ENCODE data around the gene C17orf50. TPM values are rescaled to one million over a fixed set of nuclear protein-coding genes. Genes with fewer than 3 reads are reported as not detected.

Gene C17orf50
- total RNA-seq, 1 experiment from 2014 or later = not detected

DNA sequence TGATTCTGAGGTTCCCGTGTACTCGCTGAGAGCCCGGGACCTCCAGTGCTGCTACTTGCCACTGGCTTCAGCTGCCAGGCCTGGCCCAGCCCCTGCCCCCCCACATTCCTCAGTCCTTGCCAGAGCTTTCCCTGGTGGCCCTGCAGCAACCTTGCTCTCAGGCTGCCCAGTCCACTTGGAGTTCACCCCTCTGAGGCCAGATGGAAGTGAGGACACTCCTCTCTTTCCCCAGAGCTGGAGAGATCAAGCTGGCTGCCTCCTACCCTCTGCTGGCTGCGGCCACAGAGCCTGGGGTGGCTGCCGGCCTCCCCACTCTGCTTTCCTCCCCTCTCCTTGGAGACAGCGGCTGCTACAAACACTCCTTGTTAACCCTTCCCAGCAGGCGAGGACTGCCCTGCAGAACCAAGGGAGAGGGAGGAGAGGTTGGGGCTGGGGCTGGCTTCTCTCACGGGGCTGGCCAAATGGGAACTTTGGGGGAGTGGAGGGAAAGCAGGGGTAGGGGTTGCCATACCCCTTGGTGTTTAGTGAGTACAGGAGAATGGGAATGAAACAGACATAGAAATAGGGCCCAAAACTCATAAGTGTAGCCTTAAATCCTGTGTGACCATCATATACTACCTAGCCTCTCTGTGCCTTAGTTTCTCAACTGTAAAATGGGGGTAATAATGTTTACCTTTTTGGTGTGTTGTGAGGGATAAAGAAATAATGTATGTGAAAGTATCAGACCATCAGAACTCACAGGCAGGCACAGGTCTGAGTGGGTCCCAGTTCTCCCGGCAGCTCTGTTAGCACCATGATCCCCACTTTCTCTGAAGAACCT, 7.5 kb upstream of the C17orf50 start, which contains the start of gene GAS2L2:
TSS of gene GAS2L2 (minus strand) at position 295 of the 820 bp plus-strand sequence. CDS start 389 bp downstream, outside the sequence.
- ChIA-PET RAD21 (ENCODE audit: low non-redundant PET in 1 of 2, low total read pairs in 2 of 2, uncharacterized antibody in 2 of 2, unreplicated experiment in 2 of 2) (no interaction called here), POLR2A (no interaction called here), CTCF (no interaction called here)
- intact Hi-C loops (cut with micrococcal nuclease) = no loop called here
- Histone ChIP-seq H2AFZ (ENCODE audit: low read depth, low read length, poor library complexity, severe bottlenecking) (no peak within 1 kb of the TSS), H3K27ac (ENCODE audit: low read depth, low read length) (no peak within 1 kb of the TSS), H3K9me3 (ENCODE audit: control insufficient read depth in 1 of 2, insufficient read depth in 1 of 2, low read depth in 1 of 2, low read length in 2 of 2) (no peaks in the 10 kb centered on the region), H3K27me3 (ENCODE audit: insufficient read depth, low read length) (peaks cover 4% of the 10 kb centered on the region; the same call in 1 of the 2 replicates), H3K4me2 (ENCODE audit: low read length) (no peak within 1 kb of the TSS), H3K9ac (ENCODE audit: low read length) (no peak within 1 kb of the TSS), H3K9me2 (ENCODE audit: insufficient read depth) (no peaks in the 10 kb centered on the region), H3K79me2 (ENCODE audit: insufficient read depth, low read length) (no peaks in the 10 kb centered on the region), H3K36me3 (ENCODE audit: control insufficient read depth in 1 of 2, insufficient read depth in 2 of 2, low read length in 2 of 2) (no peaks in the 10 kb centered on the region), H4K20me1 (ENCODE audit: insufficient read depth) (no peaks in the 10 kb centered on the region), H3K4me1 (ENCODE audit: control insufficient read depth in 1 of 2, insufficient read depth in 2 of 2, low read length in 2 of 2) (no peaks in the 10 kb centered on the region), H3K4me3 (replicated peaks in 1 of 2; ENCODE audit: low read depth in 1 of 2, low read length in 2 of 2) (no peak within 1 kb of the TSS)
- BruUV-seq (replicated peaks) = no TSS peak
- TF ChIP-seq POLR2A (IDR thresholded peaks at IDR 0.05; ENCODE audit: borderline replicate concordance, extremely low read depth, insufficient read depth, insufficient read length) = no peak
- TF ChIP-seq, protein P1, sequence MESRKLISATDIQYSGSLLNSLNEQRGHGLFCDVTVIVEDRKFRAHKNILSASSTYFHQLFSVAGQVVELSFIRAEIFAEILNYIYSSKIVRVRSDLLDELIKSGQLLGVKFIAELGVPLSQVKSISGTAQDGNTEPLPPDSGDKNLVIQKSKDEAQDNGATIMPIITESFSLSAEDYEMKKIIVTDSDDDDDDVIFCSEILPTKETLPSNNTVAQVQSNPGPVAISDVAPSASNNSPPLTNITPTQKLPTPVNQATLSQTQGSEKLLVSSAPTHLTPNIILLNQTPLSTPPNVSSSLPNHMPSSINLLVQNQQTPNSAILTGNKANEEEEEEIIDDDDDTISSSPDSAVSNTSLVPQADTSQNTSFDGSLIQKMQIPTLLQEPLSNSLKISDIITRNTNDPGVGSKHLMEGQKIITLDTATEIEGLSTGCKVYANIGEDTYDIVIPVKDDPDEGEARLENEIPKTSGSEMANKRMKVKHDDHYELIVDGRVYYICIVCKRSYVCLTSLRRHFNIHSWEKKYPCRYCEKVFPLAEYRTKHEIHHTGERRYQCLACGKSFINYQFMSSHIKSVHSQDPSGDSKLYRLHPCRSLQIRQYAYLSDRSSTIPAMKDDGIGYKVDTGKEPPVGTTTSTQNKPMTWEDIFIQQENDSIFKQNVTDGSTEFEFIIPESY (IDR thresholded peaks at IDR 0.05; ENCODE audit: extremely low read depth, insufficient replicate concordance, low read length) = no peak
- TF ChIP-seq, protein P2, sequence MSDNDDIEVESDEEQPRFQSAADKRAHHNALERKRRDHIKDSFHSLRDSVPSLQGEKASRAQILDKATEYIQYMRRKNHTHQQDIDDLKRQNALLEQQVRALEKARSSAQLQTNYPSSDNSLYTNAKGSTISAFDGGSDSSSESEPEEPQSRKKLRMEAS (IDR thresholded peaks at IDR 0.05) = no peak
- TF ChIP-seq, protein P3, sequence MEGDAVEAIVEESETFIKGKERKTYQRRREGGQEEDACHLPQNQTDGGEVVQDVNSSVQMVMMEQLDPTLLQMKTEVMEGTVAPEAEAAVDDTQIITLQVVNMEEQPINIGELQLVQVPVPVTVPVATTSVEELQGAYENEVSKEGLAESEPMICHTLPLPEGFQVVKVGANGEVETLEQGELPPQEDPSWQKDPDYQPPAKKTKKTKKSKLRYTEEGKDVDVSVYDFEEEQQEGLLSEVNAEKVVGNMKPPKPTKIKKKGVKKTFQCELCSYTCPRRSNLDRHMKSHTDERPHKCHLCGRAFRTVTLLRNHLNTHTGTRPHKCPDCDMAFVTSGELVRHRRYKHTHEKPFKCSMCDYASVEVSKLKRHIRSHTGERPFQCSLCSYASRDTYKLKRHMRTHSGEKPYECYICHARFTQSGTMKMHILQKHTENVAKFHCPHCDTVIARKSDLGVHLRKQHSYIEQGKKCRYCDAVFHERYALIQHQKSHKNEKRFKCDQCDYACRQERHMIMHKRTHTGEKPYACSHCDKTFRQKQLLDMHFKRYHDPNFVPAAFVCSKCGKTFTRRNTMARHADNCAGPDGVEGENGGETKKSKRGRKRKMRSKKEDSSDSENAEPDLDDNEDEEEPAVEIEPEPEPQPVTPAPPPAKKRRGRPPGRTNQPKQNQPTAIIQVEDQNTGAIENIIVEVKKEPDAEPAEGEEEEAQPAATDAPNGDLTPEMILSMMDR (IDR thresholded peaks at IDR 0.05 in 2 of 3, conservative IDR thresholded peaks at IDR 0.05 in 1 of 3; ENCODE audit: borderline replicate concordance in 1 of 3, insufficient read depth in 1 of 3, low read depth in 2 of 3, low read length in 2 of 3) = no peak
- TF ChIP-seq RAD21 (IDR thresholded peaks at IDR 0.05; ENCODE audit: low read depth) = no peak
- DNase-seq (ENCODE audit: low read depth, low spot score) (no peak), ATAC-seq (no peak)

Data from HCT116 (cell line).